ENCODE measurements around the gene EI24.

GRCh38 chr11:125591649-125592304 lies 22.5 kb downstream of the EI24 start:
- no peak for TF ChIP-seq POLR2A (IDR thresholded peaks at IDR 0.05)
- TF ChIP-seq CTCF (IDR thresholded peaks at IDR 0.05), result no peak
- TF ChIP-seq EP300 (IDR thresholded peaks at IDR 0.05), result no peak

Measured in tibial nerve (tissue), 4 donors.